ENCODE results near the gene IL15. TPM values are rescaled to one million over a fixed set of nuclear protein-coding genes. Genes with fewer than 3 reads are reported as not detected.
"Not testable (repeated sequence)": the region's sequence is repeated elsewhere in the genome, so short reads cannot be mapped to it uniquely, and the experiment has no call there.

Gene IL15
- total RNA-seq, 1 donor from 2014 or later = 0.98 TPM

DNA sequence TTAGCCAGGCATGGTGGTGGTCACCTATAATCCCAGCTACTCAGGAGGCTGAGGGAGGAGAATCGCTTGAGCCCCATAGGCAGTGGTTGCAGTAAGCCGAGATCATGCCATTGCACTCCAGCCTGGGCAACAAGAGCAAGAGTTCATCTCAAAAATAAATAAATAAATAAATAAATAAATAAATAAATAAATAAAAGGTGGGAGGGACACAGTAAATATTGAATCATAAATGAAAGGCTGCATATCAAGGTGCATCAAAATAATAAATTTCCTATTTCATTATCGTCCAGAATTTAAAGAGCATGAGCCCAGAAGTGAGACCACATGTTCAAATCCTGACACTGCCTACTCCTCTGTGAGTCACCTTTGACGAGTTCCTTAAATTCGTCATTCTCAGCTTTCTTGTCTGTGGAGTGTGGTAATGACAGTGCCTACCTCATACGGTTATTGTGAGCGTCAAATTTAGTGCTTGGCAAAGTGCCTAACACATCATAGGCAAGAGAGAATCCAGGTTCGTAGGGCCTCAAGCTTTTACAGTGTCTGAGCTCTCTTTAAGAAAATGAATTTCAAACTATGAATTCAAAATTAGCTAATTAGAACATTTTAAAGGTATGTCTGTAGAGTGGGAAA lies 49.9 kb downstream of the IL15 start:
- no peak overlapping the region for H3K4me3 Mint-ChIP-seq (ENCODE audit: low read depth)
- no peaks in the 10 kb centered on the region for H3K27me3 Mint-ChIP-seq
- H3K4me1 Mint-ChIP-seq (ENCODE audit: low read depth) = no peaks in the 10 kb centered on the region
- no peak overlapping the region for H3K27ac Mint-ChIP-seq
- TF ChIP-seq, protein P1, sequence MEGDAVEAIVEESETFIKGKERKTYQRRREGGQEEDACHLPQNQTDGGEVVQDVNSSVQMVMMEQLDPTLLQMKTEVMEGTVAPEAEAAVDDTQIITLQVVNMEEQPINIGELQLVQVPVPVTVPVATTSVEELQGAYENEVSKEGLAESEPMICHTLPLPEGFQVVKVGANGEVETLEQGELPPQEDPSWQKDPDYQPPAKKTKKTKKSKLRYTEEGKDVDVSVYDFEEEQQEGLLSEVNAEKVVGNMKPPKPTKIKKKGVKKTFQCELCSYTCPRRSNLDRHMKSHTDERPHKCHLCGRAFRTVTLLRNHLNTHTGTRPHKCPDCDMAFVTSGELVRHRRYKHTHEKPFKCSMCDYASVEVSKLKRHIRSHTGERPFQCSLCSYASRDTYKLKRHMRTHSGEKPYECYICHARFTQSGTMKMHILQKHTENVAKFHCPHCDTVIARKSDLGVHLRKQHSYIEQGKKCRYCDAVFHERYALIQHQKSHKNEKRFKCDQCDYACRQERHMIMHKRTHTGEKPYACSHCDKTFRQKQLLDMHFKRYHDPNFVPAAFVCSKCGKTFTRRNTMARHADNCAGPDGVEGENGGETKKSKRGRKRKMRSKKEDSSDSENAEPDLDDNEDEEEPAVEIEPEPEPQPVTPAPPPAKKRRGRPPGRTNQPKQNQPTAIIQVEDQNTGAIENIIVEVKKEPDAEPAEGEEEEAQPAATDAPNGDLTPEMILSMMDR (IDR thresholded peaks at IDR 0.05; ENCODE audit: unreplicated experiment) = no peak
- H3K9me3 Mint-ChIP-seq (ENCODE audit: low read depth) = peaks cover 3% of the 10 kb centered on the region
- peaks cover 2% of the 10 kb centered on the region for H3K36me3 Mint-ChIP-seq (ENCODE audit: insufficient read depth)
- DNase-seq (ENCODE audit: low spot score, unreplicated experiment) = no peak

DNA sequence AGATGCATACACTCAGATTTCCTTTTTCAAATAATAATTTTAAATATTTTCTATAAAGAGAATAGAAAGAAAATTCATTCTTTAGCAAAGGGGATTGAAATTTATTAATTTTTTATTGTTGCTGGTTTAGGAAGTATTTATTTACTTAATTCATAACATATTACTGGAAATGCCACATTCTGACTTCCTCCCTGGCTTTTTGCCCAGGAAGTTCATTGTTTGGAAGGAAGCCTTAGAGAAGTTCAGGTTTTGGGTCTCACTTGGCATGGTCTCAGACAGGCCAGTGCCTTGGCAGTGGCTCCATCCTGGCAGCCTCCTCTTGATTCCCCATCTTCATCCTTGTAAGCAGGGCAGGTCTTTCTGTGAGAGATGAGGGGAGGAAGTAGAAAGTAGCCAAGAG lies 50.5 kb downstream of the IL15 start:
- TF ChIP-seq, protein P1 (IDR thresholded peaks at IDR 0.05; ENCODE audit: unreplicated experiment) = no peak
- DNase-seq (ENCODE audit: low spot score, unreplicated experiment) = no peak
- H3K4me1 Mint-ChIP-seq (ENCODE audit: low read depth) = no peaks in the 10 kb centered on the region
- H3K9me3 Mint-ChIP-seq (ENCODE audit: low read depth) = peaks cover 3% of the 10 kb centered on the region
- no peaks in the 10 kb centered on the region for H3K27me3 Mint-ChIP-seq
- peaks cover 2% of the 10 kb centered on the region for H3K36me3 Mint-ChIP-seq (ENCODE audit: insufficient read depth)
- no peak overlapping the region for H3K4me3 Mint-ChIP-seq (ENCODE audit: low read depth)
- no peak overlapping the region for H3K27ac Mint-ChIP-seq

DNA sequence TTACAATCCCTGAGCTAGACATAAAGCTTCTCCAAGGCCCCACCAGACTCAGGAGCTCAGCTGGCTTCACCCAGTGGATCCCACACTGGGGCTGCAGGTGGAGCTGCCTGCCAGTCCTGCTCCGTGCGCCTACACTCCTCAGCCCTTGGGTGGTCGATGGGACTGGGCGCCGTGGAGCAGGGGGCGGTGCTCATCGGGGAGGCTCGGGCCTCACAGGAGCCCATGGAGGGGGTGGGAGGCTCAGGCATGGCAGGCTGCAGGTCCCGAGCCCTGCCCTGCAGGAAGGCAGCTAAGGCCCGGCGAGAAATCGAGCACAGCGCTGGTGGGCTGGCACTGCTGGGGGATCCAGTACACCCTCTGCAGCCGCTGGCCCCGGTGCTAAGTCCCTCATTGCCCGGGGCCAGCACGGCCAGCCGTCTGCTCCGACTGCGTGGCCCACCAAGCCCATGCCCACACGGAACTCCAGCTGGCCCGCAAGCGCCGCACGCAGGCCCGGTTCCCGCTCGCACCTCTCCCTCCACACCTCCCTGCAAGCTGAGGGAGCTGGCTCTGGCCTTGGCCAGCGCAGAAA lies 53.4 kb downstream of the IL15 start:
- not testable (repeated sequence) for H3K9me3 Mint-ChIP-seq (ENCODE audit: low read depth); H3K27me3 Mint-ChIP-seq; H3K27ac Mint-ChIP-seq; H3K36me3 Mint-ChIP-seq (ENCODE audit: insufficient read depth); DNase-seq (ENCODE audit: low spot score, unreplicated experiment); H3K4me1 Mint-ChIP-seq (ENCODE audit: low read depth); H3K4me3 Mint-ChIP-seq (ENCODE audit: low read depth)

DNA sequence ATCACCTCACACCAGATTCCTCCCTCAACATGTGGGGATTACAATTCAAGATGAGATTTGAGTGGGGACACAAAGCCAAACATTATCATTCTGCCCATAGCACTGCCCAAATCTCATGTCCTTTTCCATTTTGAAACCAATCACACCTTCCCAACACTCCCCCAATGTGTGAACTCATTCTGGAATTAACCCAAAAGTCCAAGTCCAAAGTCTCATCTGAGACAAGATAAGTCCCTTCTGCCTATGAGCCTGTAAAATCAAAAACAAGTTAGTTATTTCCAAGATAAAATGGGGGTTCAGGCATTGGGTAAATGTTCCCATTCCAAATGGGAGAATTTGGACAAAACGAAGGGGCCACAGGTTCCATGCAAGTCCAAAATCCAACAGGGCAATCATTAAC lies 54.9 kb downstream of the IL15 start:
- not testable (repeated sequence) for H3K4me1 Mint-ChIP-seq (ENCODE audit: low read depth); H3K27me3 Mint-ChIP-seq; H3K4me3 Mint-ChIP-seq (ENCODE audit: low read depth); H3K27ac Mint-ChIP-seq; DNase-seq (ENCODE audit: low spot score, unreplicated experiment); H3K36me3 Mint-ChIP-seq (ENCODE audit: insufficient read depth); H3K9me3 Mint-ChIP-seq (ENCODE audit: low read depth)

DNA sequence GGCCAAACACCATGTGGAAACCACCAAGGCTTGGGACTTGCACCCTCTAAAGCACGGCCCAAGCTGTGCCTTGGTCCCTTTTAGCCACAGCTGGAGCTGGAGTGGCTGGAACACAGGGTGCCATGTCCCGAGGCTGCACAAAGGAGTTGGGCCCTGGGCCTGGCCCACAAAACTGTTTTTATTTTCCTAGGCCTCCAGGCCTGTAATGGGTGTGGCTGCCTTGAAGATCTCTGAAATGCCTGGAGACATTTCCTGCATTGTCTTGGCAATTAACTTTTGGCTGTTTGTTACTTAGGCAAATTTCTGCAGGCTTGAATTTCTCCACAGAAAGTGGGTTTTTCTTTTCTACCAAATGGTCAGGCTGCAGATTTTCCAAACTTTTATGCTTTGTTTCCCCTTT lies 55.7 kb downstream of the IL15 start:
- Mint-ChIP-seq H3K27ac (no peak overlapping the region), H3K4me3 (ENCODE audit: low read depth) (no peak overlapping the region), H3K36me3 (ENCODE audit: insufficient read depth) (peaks cover 2% of the 10 kb centered on the region)

DNA sequence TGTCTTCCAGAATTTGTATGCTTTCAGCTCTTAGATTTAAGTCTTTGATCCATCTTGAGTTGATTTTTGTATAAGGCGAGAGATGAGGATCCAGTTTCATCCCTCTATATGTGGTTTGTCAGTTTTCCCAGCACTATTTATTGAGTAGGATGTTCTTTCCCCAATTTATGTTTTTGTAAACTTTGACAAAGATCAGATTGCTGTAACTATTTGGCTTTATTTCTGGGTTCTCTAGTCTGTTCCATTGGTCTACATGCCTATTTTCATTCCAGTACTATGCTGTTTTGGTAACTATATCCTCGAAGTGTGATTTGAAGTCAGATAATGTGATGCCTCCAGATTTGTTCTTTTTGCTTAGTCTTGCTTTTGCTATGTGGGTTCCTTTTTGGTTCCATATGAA lies 60.7 kb downstream of the IL15 start:
- H3K4me1 Mint-ChIP-seq (ENCODE audit: low read depth) = no peaks in the 10 kb centered on the region
- TF ChIP-seq, protein P1 (IDR thresholded peaks at IDR 0.05; ENCODE audit: unreplicated experiment) = no peak
- H3K9me3 Mint-ChIP-seq (ENCODE audit: low read depth) = peaks cover 4% of the 10 kb centered on the region
- H3K36me3 Mint-ChIP-seq (ENCODE audit: insufficient read depth) = no peaks in the 10 kb centered on the region
- DNase-seq (ENCODE audit: low spot score, unreplicated experiment) = no peak
- no peak overlapping the region for H3K27ac Mint-ChIP-seq
- H3K4me3 Mint-ChIP-seq (ENCODE audit: low read depth) = no peak overlapping the region
- no peaks in the 10 kb centered on the region for H3K27me3 Mint-ChIP-seq

More for the DNA sequence above, 55.7 kb downstream of the IL15 start:
- TF ChIP-seq, protein P1 (IDR thresholded peaks at IDR 0.05; ENCODE audit: unreplicated experiment) = no peak
- Mint-ChIP-seq H3K27me3 (no peaks in the 10 kb centered on the region), H3K9me3 (ENCODE audit: low read depth) (peaks cover 4% of the 10 kb centered on the region), H3K4me1 (ENCODE audit: low read depth) (no peaks in the 10 kb centered on the region)
- DNase-seq (ENCODE audit: low spot score, unreplicated experiment) = no peak
